Activated CD4-positive, alpha-beta T cell treated with anti-CD3 and anti-CD28 coated beads, Interleukin-2, amount 50 U/mL, for 16 hours (primary cell): ENCODE data around the gene SPAG5.
A peak's percentile ranks its signal among the peaks of the same experiment; 100 is the strongest.

ENCODE experiments used
- DNase-seq: peaks from one replicate; pipeline ENCODE4 v3.0.0-alpha.2; 2020

SPAG5 gene

DNA sequence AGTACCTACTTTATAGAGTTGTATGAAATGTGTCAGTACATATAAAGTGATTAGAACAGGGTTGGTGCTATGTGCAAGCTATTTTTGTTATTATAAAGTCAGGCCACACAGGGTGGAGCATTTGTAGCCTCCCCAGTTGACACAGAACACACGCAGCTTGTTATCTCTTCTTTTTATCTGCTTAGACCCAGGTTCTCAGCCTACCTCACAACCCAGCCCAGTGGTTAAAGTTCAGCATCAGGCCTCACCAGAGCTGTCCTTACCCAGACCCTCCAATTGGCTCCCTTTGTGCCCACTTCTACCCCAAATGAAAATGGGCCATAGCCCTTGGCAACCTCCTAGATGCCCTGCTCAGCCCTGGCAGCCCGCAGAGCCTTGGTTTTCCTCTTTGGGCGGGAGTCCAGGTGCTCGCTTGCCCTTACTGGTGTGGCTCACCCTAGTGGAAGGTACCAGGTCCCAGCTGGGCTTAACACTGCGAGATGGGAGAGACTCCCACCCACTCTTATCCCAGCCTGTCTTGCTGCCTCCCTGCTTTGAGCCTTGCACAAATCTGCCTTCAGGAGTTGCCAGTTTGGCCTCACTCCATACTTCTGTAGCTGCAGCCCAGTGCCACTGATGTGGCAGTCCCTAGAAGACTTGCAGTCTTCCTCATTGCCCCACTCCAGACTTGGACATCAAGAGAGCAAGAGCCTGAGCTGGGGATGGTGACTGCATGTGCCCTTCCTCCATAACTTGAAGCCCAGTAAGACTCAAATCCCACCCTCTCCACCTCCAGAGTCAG, 26.4 kb downstream of the SPAG5 start:
- no peak for DNase-seq

DNA sequence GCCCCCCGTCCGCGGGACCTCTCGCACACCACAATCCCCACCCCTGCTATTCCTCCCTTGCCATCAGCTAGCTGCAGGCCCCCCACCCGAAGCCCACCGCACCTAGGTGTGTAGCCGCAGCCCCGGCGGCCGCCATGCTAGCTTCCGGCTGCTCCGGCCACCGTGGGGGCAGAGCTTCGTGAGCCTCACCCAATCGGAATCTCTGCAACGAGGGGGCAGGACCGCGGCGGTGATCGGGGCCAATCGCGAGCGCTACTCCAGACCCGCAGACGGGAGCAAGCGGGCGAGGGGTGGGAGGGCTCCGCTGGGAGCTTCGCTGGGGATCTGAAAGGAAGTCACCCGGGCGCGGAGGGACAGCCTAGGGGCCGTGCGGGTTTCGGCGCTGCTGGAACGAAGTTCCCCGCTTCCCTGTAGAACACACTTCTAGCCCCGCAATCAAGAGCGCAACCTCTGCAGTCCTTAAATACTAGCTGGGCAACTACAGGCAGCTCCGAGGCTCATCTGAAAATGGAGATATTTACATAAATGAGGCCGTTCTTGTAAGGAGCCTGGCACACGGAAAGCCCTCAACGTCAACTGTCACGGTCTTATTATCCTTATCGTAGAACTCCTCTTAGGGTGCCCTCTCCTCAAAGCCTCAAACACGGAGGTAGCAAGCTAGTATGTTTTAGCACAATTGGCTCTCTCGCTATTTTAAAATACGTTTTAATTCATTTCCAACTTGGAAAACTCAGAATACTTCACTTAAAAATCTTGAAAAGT, 27.3 kb downstream of the SPAG5 start, which contains the start of gene PIGS:
TSS of gene PIGS (minus strand) at position 164 of the 762 bp plus-strand sequence. CDS start at position 136, 28 bp downstream.
- peak; percentile 96 for DNase-seq

GRCh38 chr17:28570716-28571360, 28.0 kb downstream of the SPAG5 start:
- DNase-seq = peak; percentile 44

- DNase-seq = no peak
Observed at GRCh38 chr17:28569446-28569845, 29.4 kb downstream of the SPAG5 start.

DNA sequence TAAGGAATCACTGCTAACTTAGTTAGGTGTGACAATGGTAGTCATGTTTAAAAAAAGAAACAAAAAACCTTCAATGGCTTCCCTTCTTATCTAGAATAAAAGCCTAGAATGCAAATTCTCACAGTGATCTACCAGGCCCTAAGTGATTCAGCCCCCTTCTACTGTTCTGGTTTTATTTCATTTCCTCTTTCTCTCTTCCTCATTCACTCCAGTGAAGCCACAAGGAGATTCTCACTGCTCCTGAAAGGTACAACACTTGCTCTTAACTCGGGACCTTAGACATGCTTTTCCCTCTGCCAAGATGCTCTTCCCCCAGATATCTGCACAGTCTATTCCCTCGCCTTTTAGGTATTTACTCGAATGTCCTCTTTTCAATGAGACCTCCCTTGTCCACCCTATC, 31.2 kb downstream of the SPAG5 start:
- DNase-seq = no peak

DNA sequence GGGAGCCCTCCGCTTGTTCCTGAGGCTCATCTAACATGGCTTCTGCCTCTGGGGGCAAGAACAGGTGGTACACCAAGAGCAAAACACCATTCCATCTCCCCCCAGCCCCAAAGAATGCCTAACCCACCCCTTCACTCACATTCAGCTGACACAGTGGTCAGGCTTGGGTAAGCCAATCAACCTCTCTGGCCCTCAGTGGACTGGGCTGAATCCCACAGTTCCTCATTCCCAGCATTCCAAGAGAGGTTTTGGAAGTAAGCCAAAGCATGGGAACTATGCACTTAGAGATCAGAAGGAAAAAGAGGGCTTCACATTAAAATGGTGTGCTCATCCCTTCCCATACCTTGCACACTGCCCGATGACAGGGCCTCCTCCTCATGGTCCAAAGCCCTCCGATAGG, 35.4 kb downstream of the SPAG5 start:
- no peak for DNase-seq

- no peak for DNase-seq
Observed at GRCh38 chr17:28555022-28555421, 43.8 kb downstream of the SPAG5 start.

- DNase-seq = no peak
Observed at GRCh38 chr17:28554565-28554964, 44.3 kb downstream of the SPAG5 start.

DNA sequence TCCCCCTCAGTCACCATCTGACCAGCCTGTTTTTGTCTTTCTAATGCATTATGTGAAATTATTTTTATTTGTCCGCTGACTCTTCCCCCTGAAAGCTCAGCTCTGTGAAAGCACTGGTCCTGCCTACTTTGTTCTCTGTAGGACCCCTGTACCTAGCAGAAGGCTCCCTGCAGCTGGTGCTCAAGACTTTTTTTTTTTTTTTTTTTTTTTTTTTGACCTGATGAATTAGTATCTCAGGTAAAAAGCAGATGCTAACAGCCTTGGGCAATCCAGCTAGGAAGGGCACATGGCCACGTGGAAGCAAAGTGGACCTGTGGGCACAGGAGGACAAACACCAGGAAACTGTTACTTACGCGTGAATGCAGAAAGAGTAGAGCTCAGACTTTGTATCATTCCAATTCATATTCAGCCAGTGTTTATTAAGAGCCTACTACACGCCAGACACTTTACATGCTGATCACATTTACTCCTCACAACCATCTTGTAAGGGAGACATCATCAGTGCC, 45.8 kb downstream of the SPAG5 start:
- no peak for DNase-seq

- peak; percentile 77 for DNase-seq
Observed at GRCh38 chr17:28552176-28552999, 46.4 kb downstream of the SPAG5 start, which contains the start of gene UNC119. Gene UNC119, minus strand, starts transcription at chr17:28552624. Its CDS starts 67 bp downstream, at chr17:28552557.

DNA sequence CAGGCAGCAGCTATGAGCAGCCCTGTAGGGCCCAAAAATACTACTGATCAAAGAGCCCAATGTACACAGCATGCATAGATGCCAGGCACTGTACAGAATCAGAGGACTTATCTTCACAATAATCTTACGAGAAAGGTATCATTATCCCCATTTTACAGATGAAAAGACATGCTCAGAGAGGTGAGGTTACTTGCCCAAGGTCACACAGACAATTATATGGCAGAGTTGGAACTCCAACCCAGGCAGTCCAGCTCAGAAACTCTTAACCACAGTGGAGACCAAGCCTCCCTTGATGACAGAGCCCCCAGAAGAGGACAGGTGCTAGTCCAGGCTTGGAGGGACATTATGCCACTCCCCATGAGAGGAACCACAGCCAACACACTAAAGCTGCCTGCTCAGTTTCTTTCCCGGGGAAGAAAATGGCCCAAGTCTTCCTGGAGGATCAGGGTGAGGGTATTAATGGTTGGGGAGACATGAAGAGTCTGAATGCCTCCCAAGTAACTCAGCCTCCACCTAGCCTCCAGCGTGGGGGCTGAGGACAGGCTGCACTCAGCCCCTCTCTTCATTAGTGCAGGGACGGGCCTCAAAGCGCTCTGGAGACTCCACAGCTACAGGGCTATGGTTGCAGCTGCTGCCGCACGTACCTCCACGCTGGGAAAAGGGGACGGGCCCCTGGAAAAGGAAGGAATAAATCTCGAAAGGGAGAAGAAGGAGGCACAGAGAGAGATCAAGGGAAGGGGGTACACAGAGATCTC, 47.2 kb downstream of the SPAG5 start:
- DNase-seq = no peak

- no peak for DNase-seq
Observed at GRCh38 chr17:28550858-28551257, 48.0 kb downstream of the SPAG5 start.

- peak; percentile 77 for DNase-seq
Observed at GRCh38 chr17:28549236-28550132, 49.3 kb downstream of the SPAG5 start.

GRCh38 chr17:28548417-28549130, 50.3 kb downstream of the SPAG5 start:
- DNase-seq = no peak

DNA sequence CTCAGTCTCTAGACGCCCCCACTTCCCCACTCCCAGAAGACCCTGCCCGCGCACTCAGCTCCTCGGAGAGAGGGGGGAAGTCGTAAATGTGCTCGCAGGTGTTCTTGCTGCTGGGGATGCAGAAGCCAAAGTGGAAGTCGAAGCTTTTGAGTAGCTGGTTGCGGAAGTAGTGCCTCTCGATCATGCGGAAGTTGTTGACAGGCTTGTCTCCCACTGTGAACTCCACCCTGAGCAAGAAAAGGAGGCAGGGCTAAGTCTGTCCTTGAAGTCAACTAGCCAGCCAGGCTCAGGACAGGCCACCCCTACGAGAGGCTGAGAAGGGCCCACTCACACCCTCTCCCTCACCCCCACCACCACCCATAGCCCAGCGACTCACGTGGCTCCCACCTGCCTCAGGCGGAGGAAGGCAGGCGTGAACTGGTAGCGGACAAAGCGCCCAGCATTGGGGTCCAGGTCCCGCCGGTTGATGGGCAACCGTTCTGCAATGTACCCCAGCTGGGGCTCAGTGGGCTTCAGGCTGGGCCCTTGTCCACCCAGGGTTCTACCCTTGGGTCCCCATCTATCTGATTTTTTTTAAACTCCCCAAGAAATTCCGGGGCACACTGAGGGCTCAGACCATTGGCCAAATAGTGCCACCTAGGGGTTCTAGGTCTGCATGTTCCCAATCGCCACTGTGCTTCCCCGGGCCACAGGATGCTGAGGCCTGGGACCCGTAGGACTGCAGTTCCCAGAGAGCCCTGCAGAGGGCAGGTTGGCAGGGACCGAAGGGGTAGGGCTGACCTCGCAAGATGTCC, 51.0 kb downstream of the SPAG5 start:
- DNase-seq = peak; percentile 85

GRCh38 chr17:28547096-28547622, 51.7 kb downstream of the SPAG5 start:
- DNase-seq = no peak

DNA sequence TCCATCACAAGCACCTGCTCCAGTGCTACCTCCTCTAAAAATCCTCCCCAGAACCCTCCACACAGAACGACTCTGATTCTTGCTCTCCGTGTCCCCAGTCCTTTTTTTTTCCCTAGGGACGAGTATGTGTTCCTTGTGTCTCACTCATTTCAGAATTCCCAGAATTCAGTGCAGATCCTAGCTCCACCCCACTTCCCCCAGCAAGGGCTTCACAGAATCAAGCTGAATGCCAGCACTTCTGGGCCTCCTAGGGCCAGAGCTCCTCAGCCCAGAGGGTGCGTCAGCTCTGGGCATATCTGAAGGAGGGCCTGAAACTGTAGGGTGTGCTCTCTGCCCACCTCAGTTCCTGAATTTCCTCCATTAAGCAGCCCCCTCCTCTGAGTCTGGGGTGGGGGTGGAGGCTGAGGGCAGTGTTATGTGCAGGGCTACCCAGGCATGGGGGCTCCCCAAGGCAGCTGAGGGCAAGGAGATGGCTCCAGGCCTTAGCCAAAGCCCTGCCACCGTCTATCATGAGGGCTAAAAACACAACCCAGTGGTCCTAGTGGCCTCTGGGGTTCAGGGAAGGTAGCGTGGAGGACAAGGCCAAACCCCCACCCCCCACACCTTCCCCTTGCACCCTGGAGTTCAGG, 52.9 kb downstream of the SPAG5 start:
- DNase-seq = no peak

GRCh38 chr17:28545141-28545503, 53.7 kb downstream of the SPAG5 start:
- DNase-seq = no peak
